HepG2 (cell line): Measurements from ENCODE around the gene PMS1. TPM values are rescaled to one million over a fixed set of nuclear protein-coding genes. Genes with fewer than 3 reads are reported as not detected.

Source experiments
- AKNA ChIP-seq: sonication (generic); formaldehyde crosslinking; IDR thresholded peaks from 2 replicates; pipeline ENCODE4 v1.4.0; 2020; ENCODE audit warnings: missing genetic modification reagents, borderline replicate concordance
- BORCS8-MEF2B ChIP-seq: sonication (generic); formaldehyde crosslinking; IDR thresholded peaks from 2 replicates; pipeline ENCODE4 v1.8.0; 2022; ENCODE audit warnings: mild to moderate bottlenecking, missing genetic modification reagents
- HIC2 ChIP-seq: sonication (generic); formaldehyde crosslinking; IDR thresholded peaks from 2 replicates; pipeline ENCODE4 v1.9.0; 2022; ENCODE audit warnings: low read depth, missing genetic modification reagents
- IKZF1 ChIP-seq: fragments of 450-650 bp; IDR thresholded peaks from 2 replicates; pipeline ENCODE4 v1.7.1; 2016
- MIER2 ChIP-seq: IDR thresholded peaks from 2 replicates; pipeline ENCODE4 v1.6.1; 2016; ENCODE audit warnings: missing biosample characterization, missing genetic modification reagents
- SRSF1 ChIP-seq: fragments of 200-400 bp; formaldehyde crosslinking; optimal IDR thresholded peaks from 2 replicates; pipeline ENCODE3; 2017; ENCODE audit warnings: mild to moderate bottlenecking, low read depth, low read length, moderate library complexity
- ZBTB37 ChIP-seq: sonication (generic); formaldehyde crosslinking; IDR thresholded peaks from 2 replicates; pipeline ENCODE4 v1.4.0; 2020; ENCODE audit warnings: mild to moderate bottlenecking, missing genetic modification reagents
- ZBTB7B ChIP-seq: sonication (generic); formaldehyde crosslinking; IDR thresholded peaks from 2 replicates; pipeline ENCODE4 v1.4.0; 2020; ENCODE audit warnings: missing genetic modification reagents
- ZNF10 ChIP-seq: sonication (generic); formaldehyde crosslinking; IDR thresholded peaks from 2 replicates; pipeline ENCODE4 v1.4.0; 2020; ENCODE audit warnings: mild to moderate bottlenecking, low read depth, missing genetic modification reagents, borderline replicate concordance
- ZNF3 ChIP-seq: IDR thresholded peaks from 2 replicates; pipeline ENCODE4 v1.7.0; 2017; ENCODE audit warnings: inconsistent platforms
- ZXDC ChIP-seq: sonication (generic); formaldehyde crosslinking; IDR thresholded peaks from 2 replicates; pipeline ENCODE4 v1.5.0; 2020; ENCODE audit warnings: mild to moderate bottlenecking, missing genetic modification reagents
- polyA plus RNA-seq, 8 experiments: library from polyadenylated mRNA; depleted of rRNA in 3 of 8; stranded (reverse) in 7 of 8; unstranded in 1 of 8; fragments of >200 nt; fragmentation: Illumina TruSeq in 4 of 8; extraction: Trizol in 4 of 8; gene quantifications; 2 replicates each; pipeline versions ENCODE4 v1.2.1 to v1.2.3, GENCODE V29; 2011 to 2016; ENCODE audit warnings: low read depth in 4 of 8, missing spikeins in 1 of 8, mixed read lengths in 1 of 8; ENCODE audit not compliant: insufficient read depth in 1 of 8
- total RNA-seq, 5 experiments: library from RNA; depleted of rRNA; stranded (reverse); fragments of >200 nt; fragmentation: Illumina TruSeq; extraction: Trizol; gene quantifications; 2 replicates each; pipeline ENCODE4 v1.2.3, GENCODE V29; 2016; ENCODE audit warnings: low read depth in 1 of 5
- TF ChIP-seq, protein P1 (sequence below): sonication (generic); formaldehyde crosslinking; IDR thresholded peaks from 2 replicates; pipeline ENCODE4 v1.4.0; 2020; ENCODE audit warnings: missing genetic modification reagents

The PMS1 gene
- total and polyA plus RNA-seq, 2 of the 13 experiments (the other 11 are each of a cell fraction or from before 2014, with no cell fraction given) = 14.6 to 39.9 TPM

DNA sequence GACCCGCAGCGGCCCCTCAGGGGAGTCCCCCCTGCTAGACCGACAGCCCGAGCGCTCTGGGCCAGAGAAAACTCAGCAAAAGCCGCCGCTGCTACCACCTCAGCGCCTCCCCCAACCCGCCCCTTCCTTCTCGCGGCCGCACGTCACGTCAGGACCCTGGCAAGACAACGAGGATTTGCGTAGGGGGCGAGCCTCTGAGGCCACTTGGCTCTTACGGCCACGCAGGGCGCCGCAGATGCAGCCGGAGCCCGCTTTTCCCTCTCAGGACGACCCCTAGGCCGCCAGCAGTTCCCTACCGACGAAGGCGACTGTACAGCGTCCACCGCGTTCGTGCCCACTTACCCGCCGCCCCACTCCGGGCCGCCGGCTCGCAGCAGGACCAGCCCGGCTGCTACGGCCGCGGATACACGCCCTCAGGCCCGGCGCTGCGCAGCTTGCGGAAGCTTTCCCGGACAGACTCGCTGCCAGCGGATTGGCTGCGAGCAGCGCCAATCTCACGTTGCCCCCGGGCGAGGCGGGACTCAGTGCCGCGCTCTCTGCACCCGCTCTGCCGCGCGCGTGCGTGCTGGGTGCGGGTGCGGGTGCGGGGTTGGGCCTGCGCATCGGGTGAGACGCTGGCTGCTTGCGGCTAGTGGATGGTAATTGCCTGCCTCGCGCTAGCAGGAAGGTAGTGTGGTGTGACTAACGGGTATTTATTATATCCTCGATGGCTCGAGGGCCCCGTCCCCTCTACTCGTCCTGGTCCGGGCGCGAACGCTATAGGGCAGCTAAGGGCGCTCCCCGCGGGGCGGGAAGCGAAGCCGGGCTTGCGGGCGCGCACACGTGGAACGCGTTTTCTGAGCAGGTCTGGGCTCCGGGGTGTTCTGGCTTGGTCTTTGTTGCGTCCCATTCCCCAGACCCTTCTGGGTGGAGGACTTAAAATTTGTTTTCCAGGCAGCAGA is at the start of gene PMS1, which contains the start of gene ORMDL1 (continued):
- peak; percentile 86 for TF ChIP-seq HIC2 (CRISPR knock-in tag)
- 0 out of 2 replicates have a peak, but pooled peaks have one; percentile 12 for TF ChIP-seq AKNA
- 0 out of 2 replicates have a peak, but pooled peaks have one; percentile 32 for TF ChIP-seq MIER2 (CRISPR knock-in tag)
- no peak for TF ChIP-seq ZBTB37
- no peak for TF ChIP-seq ZNF10 (CRISPR knock-in tag)
- TF ChIP-seq ZXDC (CRISPR knock-in tag) = peak; percentile 95
- peak; percentile 99 for TF ChIP-seq SRSF1
- peak; percentile 69; the same call in 1 of the 2 replicates for TF ChIP-seq ZBTB7B (CRISPR knock-in tag)
- no peak for TF ChIP-seq ZNF3
- TF ChIP-seq, protein P1, sequence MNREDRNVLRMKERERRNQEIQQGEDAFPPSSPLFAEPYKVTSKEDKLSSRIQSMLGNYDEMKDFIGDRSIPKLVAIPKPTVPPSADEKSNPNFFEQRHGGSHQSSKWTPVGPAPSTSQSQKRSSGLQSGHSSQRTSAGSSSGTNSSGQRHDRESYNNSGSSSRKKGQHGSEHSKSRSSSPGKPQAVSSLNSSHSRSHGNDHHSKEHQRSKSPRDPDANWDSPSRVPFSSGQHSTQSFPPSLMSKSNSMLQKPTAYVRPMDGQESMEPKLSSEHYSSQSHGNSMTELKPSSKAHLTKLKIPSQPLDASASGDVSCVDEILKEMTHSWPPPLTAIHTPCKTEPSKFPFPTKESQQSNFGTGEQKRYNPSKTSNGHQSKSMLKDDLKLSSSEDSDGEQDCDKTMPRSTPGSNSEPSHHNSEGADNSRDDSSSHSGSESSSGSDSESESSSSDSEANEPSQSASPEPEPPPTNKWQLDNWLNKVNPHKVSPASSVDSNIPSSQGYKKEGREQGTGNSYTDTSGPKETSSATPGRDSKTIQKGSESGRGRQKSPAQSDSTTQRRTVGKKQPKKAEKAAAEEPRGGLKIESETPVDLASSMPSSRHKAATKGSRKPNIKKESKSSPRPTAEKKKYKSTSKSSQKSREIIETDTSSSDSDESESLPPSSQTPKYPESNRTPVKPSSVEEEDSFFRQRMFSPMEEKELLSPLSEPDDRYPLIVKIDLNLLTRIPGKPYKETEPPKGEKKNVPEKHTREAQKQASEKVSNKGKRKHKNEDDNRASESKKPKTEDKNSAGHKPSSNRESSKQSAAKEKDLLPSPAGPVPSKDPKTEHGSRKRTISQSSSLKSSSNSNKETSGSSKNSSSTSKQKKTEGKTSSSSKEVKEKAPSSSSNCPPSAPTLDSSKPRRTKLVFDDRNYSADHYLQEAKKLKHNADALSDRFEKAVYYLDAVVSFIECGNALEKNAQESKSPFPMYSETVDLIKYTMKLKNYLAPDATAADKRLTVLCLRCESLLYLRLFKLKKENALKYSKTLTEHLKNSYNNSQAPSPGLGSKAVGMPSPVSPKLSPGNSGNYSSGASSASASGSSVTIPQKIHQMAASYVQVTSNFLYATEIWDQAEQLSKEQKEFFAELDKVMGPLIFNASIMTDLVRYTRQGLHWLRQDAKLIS (CRISPR knock-in tag) = peak; percentile 39; the same call in 1 of the 2 replicates
- peak; percentile 99 for TF ChIP-seq BORCS8-MEF2B
- TF ChIP-seq IKZF1 = no peak
